Activated T-helper 9 cell treated with anti-CD3 and anti-CD28 coated beads, Interleukin-2, amount 50 U/mL, for 16 hours (primary cell): ENCODE measurements around the gene MRTFB.

ENCODE experiments used
- DNase-seq: peaks from one replicate; pipeline ENCODE4 v3.0.0-alpha.2; 2020; ENCODE audit warnings: low read depth

Gene MRTFB

GRCh38 chr16:14286368-14287230 is 215.5 kb downstream of the MRTFB start:
- no peak for DNase-seq

DNA sequence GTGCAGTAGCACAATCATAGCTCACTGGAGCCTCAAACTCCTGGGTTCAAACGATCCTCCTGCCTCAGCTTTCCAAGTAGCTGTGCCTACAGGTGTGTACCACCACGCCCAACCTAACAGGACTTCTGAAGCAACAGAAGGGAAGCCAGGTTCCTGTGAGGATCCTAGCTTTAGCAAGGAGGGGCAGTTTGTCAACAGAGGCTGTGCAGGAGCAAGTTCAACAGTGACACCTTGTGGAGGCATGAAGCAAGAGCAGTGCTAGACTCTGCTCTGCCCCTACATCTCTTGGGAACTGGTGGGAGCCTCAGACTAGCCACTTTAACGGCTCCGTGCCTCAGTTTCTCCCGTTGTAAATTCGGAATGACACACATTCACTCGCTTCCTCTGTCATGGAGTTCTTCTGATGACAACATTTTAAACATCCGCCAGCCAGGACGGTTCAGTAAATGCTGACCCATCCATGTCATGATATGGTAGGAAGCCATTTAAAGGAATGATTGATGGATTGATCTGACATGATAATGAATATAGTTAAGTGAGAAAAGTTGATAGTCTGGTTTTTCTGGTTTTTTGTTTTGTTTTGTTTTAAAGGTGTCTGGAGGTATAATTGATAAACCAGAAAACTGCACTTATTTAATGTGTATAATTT is 218.7 kb downstream of the MRTFB start:
- no peak for DNase-seq

DNA sequence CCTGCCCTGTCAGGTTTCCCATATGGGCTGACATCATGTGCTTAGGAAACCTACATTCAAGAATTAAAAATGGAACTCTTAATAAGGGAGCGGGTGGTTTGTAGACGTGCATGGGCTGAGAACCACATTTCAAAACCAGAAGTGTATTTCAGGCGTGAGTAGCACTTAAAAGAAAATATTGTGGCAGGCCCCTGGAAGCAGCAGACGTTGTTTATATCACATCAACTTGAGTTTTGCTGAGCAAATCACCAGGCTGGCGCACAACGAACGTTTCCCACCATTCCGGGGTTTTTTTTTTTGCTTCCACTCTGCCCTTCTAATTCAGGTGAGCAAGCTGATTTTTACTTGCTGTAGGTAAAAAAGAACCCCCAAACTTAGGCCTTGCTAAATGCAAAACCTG is 220.2 kb downstream of the MRTFB start:
- no peak for DNase-seq

GRCh38 chr16:14292051-14292825 is 221.1 kb downstream of the MRTFB start:
- no peak for DNase-seq

GRCh38 chr16:14296663-14297062 is 225.5 kb downstream of the MRTFB start:
- DNase-seq, result no peak

DNA sequence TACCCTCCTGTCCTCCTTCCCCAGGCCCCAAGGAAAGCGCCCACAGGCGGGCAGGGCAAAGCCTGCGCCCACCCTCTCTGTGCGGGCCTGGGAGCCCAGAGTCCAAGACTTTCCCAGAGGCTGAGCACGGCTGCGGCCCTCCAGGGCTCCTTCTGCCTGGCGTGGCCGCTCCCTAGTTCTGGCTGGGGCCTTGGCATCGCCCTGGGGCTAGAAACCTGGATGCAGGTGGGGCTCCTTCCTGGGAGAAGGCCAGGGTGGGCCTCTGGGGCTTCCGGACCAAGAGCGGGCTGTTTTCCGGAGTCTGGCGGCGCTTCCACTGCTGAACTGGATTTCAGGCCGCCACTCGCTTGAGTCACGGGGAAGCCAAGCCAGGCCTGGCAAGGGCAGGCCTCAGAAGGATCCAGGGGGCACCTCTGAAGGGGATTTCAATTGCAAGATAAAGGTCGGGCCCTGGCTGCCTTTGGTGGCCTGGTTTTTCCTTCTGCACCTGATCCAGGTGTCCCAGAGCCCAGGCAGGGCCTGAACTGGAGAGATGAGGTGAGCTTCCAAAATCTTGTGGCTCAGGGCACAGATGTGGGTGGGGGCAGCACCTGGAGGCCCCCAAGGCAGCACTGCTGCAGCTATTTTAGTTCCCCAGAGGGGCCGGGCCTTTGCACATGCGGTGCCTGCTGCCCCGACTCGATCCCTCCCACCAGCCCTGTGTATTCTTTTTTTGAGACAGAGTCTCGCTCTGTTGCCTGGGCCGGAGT is 227.4 kb downstream of the MRTFB start:
- no peak for DNase-seq

DNA sequence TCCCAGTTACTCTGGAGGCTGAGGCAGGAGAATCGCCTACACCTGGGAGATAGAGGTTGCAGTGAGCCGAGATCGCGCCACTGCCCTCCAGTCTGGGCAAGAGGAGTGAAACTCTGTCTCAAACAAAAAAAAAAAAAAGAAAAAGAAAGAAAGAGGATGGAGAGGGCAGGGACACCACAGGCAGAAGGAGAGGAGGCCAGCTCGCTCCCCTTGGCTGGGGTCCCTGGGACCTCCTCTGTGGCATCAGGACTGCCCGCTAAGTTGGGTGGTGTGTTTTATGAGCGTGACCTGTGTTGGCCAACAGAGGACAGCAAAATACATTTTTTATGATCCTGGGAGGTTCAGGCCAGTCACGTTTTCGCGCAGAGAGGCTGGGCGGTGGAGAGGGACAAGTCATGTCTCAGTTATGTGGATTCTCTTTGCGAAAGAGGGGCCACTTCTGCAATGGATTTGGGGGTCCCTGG is 229.6 kb downstream of the MRTFB start:
- no peak for DNase-seq

DNA sequence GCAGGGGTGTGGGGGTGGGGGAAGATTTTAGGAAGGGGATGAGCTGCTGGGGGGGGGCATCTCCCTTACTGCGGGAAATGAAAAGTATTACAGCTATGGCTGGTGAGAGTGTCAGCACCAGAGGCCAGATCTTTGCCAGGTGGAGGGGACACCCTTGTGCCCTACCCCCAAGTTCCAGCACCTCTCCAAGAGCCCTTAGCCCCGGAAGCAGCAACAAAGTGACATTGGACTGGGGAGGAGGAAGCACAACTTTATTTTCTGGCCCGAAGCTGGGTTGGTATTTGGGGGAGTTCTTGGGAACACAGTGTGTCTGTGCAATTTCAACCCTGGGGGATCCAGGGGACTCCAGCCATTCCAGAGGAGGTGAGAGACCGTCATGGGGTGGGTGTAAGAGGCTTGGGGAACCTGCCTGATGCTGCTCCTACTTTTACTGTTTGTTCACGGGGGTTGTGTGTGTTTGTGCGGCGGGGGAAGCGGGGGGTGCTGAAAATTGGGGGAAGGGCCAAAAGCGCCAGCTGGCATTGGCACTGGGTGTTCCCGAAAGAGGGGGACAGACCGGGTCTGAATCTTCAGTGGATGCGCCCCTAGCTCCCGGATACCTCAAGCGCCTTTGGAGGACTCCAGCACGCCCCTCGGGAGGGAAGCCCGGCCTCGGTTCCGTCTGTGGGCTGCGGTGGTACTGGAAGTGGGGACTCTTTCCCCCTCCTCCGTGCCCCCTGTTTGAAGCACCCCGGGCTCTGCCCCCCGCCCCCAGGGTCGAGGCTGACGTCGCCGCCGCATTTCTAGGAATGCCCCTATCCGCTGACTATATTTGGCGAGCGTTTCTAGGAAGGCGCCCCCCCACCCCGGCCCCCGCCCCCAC is 230.3 kb downstream of the MRTFB start:
- no peak for DNase-seq

GRCh38 chr16:14302031-14302398 is 230.9 kb downstream of the MRTFB start:
- DNase-seq, result no peak

DNA sequence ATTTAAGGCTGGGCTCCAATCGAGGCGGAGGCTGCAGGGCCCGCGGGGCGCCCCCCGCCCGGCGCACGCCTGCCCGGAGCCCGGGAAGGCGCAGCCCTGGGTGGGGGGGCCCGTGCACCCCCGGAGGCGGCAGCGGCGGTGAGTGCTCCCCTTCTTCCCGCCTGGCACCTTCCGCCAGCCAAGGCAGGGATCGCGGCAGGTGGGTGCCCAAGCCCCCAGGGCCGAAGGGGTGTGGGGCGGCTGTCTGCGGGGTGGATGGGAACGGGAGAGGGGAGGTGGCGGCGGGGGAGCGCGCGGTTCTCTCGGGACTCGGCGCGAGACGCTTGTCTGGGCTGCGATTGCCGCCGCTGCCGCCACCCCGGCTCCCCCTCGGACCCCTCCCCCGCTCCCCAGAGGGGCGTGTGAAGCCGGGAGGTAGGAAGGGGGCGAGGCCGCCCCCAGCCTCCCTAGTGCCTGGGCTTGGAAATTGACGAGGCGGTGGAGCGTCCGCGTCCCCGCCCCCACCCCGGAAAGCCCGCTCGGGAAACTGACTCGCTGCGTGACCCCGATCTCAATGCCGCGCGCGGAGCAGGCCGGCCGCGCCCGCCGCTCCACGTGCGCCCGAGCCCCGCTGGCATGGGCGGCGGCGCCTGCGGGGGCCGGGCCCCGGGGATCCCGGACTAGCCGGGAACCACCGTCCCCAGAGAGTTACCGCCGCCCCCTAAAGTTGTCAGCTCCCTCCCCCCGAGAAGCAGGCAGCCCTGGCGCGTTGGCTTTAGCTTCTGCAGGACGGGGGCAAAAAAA is 231.5 kb downstream of the MRTFB start:
- no peak for DNase-seq

DNA sequence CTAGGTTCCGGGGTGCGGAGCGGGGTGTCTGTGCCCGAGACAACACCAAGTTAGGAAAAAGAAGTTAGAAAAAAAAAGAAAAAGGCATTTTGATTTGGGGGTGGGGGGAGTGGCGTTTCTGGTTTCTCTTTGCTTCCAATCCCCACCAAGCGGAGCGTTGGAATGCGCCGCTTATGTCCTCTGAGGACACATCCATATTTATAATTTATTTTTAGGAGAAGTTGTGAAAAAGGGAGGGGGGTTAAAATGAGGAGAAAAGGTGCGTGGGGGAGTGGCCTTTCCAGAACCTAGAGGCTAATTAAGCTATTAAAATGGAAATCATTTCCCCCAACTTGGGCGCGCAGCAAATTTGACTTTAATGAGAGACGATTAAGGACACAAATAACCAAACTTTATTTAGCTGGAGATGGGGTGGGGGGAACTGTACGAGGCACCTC is 232.1 kb downstream of the MRTFB start:
- no peak for DNase-seq

DNA sequence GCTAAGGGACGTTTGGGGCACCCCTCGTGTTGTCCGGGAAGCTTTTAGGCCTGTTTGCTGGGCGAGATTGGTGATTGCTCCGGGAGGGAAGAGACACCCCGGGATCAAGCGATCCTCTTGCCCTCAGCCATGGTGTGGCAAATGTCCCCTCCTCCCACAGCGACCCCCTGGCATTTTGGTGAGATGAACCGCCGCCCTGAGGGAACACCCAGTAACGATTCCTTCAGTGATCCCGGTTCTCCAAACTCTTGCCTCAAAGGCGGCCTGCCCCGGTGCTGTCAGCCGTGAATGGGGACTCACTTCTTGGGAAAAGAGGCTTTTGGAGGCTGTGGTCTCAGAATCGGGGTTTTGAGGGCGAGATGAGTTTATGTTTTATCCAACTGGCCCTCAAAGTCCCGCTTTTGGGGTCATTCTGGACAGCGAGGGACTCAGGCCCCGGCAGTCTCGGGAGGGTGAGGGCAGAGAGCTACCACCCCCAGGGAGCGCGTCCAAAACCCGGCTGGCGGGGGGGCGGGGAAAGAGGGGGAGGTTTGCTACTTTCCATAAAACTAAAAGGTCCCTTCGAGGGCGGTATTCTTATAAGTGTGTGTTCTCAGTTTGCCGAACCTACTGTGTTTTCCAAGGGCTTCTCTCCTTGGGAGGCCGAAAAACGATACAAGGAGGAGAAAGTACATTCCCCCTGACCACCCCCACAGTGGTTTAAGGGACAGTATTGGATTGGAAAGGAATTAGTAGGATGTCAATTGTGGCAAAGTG is 232.7 kb downstream of the MRTFB start:
- DNase-seq, result no peak

DNA sequence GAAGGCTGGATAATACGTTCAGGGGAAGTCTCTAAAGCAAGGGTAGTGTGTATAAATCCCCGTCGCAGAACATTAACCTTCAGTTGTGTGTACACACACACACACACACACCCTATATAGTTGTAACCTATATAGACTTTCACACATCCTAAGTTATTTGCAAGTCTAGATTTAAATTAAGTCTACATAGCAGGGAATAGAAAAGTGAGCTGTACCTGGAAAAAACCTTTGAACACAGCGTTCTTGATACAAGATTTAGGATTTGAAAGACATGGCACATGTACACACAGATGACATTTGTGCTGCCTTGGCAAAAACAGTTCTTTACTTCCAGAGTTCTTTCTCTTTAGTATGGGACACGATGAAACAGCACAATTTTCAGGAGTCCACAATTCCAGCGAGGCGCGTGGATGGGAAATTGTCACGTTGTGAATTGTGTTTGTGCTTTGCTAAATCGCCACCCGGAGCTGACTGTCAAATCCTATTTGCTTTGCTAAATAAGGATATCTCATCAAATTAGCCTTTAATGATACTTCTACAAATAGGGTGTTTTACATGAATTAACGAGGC is 233.9 kb downstream of the MRTFB start:
- DNase-seq, result no peak

GRCh38 chr16:14306485-14307058 is 235.5 kb downstream of the MRTFB start:
- no peak for DNase-seq

- no peak for DNase-seq
Measured at GRCh38 chr16:14307059-14307526, 236.0 kb downstream of the MRTFB start.

DNA sequence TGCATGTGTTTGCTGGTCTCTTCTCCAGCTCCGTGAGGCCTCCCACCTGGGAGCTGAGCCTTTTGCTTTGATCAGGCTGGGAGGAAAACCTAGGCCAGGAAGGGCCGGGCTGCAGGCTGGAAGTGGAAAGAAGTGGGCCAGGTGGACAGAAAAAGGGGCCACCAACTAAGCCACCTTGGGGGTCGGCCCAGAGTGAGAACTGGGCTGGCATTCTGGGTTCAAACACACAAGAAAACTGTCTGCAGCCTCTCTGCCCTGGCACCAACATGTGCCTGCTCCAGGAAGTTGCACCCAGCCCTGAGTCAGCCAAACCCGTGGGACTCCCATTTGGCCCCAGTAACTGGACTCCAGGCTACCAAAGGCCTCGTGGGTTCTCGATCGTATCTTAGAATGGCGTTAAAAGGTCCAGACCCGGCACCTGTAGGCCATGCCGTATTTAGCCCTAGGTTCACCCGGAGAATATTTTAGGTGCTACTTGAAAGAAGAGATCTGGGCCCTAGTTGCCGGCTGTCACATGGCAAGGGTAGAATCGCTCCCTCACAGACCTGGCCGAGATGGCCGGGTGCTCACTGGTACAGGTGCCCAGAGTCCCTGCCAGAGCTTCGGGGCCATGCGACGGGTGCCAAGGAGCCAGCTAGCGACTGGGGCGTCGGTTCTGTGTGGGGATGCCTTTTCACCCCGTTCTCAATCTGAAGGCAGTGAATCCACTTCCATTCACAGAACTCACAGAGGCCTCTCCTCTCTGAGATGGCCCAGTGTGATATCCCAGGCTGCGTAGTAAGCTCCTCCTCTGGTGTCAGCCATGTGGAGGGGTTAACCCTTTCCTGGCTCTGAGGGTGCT is 236.6 kb downstream of the MRTFB start:
- no peak for DNase-seq

GRCh38 chr16:14308368-14308723 is 237.2 kb downstream of the MRTFB start:
- DNase-seq, result no peak
